Naive thymus-derived CD8-positive, alpha-beta T cell (primary cell): Measurements from ENCODE around the gene DNAH1. TPM values are rescaled to one million over a fixed set of nuclear protein-coding genes. Genes with fewer than 3 reads are reported as not detected.

Source experiments
- ATAC-seq, 2 donors: fragments of 150-1000 bp; cut with Tn5 transposase in 1 of 2; sonication (Bioruptor Pico), chemical (Tn5 transposase) in 1 of 2; 1 replicate in 1 of 2; 2 replicates in 1 of 2; pipeline ENCODE4 v1.10.0; 2021; ENCODE audit warnings: mild to moderate bottlenecking in 2 of 2, moderate library complexity in 2 of 2
- POLR2A ChIA-PET: fragments of 350-600 bp; sonication (Branson Sonifier 250); formaldehyde crosslinking; loops from one replicate; lab custom pipeline; 2021; ENCODE audit warnings: antibody characterized with exemption; lab: Charles Lee
- DNase-seq, 10 donors: peaks; one replicate each; pipeline versions ENCODE4 v3.0.0 to v3.0.0-alpha.2; 2020 to 2022
- H3K27ac Mint-ChIP-seq, 10 donors: one replicate each; pipeline ENCODE4 v1.8.0; 2020 to 2022; ENCODE audit warnings: mild to moderate bottlenecking in 10 of 10, mixed read lengths in 10 of 10, moderate library complexity in 4 of 10, inconsistent platforms in 1 of 10
- H3K27me3 Mint-ChIP-seq, 5 donors: one replicate each; pipeline ENCODE4 v1.8.0; 2021 to 2022; ENCODE audit warnings: mixed read lengths in 5 of 5
- H3K36me3 Mint-ChIP-seq, 3 donors: one replicate each; pipeline ENCODE4 v1.8.0; 2020 to 2022; ENCODE audit warnings: mixed read lengths in 3 of 3, mild to moderate bottlenecking in 2 of 3, inconsistent platforms in 1 of 3
- H3K4me1 Mint-ChIP-seq, 4 donors: one replicate each; pipeline ENCODE4 v1.8.0; 2021 to 2022; ENCODE audit warnings: mixed read lengths in 4 of 4
- H3K4me3 Mint-ChIP-seq, 10 donors: one replicate each; pipeline ENCODE4 v1.8.0; 2020 to 2022; ENCODE audit warnings: mild to moderate bottlenecking in 10 of 10, mixed read lengths in 10 of 10, moderate library complexity in 6 of 10, inconsistent platforms in 1 of 10
- H3K9me3 Mint-ChIP-seq, 9 donors: one replicate each; pipeline ENCODE4 v1.8.0; 2020 to 2022; ENCODE audit warnings: mixed read lengths in 9 of 9, mild to moderate bottlenecking in 3 of 9, inconsistent platforms in 1 of 9, moderate library complexity in 1 of 9
- polyA plus RNA-seq, 3 donors: library from polyadenylated mRNA; unstranded; fragments of 300-500 nt; fragmentation: Illumina TruSeq; gene quantifications; one replicate each; pipeline ENCODE4 v1.2.3, GENCODE V29; 2021
- total RNA-seq, 8 experiments: library from RNA in 2 of 8; stranded (reverse) in 2 of 8; gene quantifications; one replicate each; pipeline ENCODE4 v1.2.3 and lab custom pipeline; 2021 to 2026

DNAH1 gene
- total and polyA plus RNA-seq, 5 experiments from 2014 or later = 0.21 to 41.4 (median 1.3) TPM

DNA sequence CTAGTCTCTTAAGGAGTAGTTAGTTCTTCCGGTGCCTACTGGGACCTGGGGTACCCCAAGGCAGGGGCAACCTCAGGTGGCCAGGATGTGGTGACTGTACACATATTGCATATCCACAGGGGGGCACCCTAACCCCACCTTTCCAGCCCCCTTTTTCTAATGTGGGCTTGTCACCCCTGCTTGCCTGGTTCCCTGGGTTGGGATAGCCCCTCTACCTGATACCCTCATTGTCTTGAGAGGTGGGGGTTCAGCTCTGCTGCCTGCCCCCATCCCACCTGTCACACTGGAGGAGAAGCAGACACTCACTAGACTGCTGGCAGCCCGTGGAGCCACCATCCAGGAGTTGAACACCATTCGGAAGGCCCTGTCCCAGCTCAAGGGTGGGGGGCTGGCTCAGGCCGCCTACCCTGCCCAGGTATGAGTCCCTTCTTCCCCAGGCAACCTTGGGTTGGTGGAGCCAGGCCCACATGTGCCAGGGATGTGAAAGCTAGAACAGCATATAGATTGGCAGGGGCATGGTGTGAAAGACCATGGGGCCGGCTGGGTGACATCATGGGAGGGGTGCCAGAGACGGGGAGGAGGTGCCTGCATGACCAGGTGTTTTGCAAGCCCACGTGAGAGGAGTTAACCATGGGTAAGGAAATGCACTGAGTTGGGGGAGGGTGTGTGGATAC lies 24.5 kb upstream of the DNAH1 start:
- peak overlapping the region in 7 of 10 donors; percentile 21 to 76 (median 39) for H3K4me3 Mint-ChIP-seq
- H3K9me3 Mint-ChIP-seq = no peaks in the 10 kb centered on the region
- POLR2A ChIA-PET = interaction anchor here (1.3 to 21.1 kb wide), 4 partner anchors 13 to 48 kb away, joined by 3 to 1841 read pairs (median 67); partner anchors contain the start of genes PPM1M, TLR9, TWF2 and WDR82
- H3K36me3 Mint-ChIP-seq = peaks cover 2 to 38% (median 5%) of the 10 kb centered on the region in 3 donors
- H3K27me3 Mint-ChIP-seq = no peaks in the 10 kb centered on the region
- DNase-seq (peak in 9 of 10 donors; percentile 33 to 79 (median 50)), ATAC-seq (peak; percentile 24 to 37)
- peaks cover 25 to 51% (median 38%) of the 10 kb centered on the region in 4 donors for H3K4me1 Mint-ChIP-seq
- peak overlapping the region in 8 of 10 donors; percentile 15 to 87 (median 68) for H3K27ac Mint-ChIP-seq

DNA sequence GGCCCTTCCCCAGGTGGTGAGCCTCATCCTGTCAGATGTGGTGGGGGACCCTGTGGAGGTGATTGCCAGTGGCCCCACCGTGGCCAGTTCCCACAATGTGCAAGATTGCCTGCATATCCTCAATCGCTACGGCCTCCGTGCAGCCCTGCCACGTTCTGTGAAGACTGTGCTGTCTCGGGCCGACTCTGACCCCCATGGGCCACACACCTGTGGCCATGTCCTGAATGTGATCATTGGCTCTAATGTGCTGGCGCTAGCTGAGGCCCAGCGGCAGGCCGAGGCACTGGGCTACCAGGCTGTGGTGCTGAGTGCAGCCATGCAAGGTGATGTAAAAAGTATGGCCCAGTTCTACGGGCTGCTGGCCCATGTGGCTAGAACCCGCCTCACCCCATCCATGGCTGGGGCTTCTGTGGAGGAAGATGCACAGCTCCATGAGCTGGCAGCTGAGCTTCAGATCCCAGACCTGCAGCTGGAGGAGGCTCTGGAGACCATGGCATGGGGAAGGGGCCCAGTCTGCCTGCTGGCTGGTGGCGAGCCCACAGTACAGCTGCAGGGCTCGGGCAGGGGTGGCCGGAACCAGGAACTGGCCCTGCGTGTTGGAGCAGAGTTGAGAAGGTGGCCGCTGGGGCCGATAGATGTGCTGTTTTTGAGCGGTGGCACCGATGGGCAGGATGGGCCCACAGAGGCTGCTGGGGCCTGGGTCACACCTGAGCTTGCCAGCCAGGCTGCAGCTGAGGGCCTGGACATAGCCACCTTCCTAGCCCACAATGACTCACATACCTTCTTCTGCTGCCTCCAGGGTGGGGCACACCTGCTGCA lies 23.7 kb upstream of the DNAH1 start:
- no peaks in the 10 kb centered on the region for H3K27me3 Mint-ChIP-seq
- POLR2A ChIA-PET = interaction anchor here (1.2 to 21.1 kb wide), 4 partner anchors 14 to 49 kb away, joined by 3 to 1841 read pairs (median 67); partner anchors contain the start of genes PPM1M, TLR9, TWF2 and WDR82
- peaks cover 21 to 46% (median 34%) of the 10 kb centered on the region in 4 donors for H3K4me1 Mint-ChIP-seq
- DNase-seq = no peak
- H3K27ac Mint-ChIP-seq = no peak overlapping the region
- H3K9me3 Mint-ChIP-seq = no peaks in the 10 kb centered on the region
- H3K4me3 Mint-ChIP-seq = peak overlapping the region in 1 of 10 donors; percentile 6
- H3K36me3 Mint-ChIP-seq = peaks cover 2 to 39% (median 5%) of the 10 kb centered on the region in 3 donors
- ATAC-seq = no peak

DNA sequence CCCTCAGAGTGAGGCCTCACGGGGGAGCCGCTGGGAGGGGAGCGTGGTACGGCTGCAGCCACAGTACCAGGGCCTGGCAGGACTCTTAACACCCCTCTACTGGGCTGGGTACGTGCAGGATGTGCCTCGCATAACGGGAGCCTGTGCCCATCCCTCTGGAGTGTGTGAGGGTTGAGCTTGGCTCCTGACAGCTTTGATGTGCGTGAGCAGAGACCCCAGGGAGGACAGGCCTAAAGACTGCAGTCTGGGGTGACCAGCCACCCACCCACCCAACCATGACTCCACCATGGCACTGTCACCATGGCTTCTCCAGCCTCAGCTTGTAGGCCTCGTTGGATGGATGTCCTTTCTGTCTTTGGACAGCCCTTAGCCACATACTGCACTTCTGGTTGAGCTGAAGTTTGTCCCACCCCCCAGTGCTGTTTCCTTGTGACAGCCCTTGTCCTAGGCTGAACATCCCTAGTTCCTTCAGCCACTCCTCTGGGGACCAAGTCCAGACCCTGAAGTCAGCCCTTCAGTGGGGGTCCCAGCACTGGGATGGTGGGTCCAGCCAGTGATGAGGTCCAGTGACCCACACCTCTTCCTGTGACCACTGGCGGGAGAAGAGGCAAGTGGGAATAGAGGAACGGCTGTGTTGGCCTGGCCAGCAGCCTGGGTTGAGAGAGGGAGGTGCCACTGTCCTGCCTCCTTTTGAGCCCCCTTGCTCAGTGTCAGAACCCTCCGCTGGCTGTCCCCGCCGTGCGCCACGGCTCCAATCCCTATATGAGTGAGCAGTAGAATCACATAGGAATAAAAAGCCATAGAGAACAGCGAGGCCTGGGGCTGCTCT lies 22.4 kb upstream of the DNAH1 start:
- H3K36me3 Mint-ChIP-seq = peaks cover 2 to 39% (median 5%) of the 10 kb centered on the region in 3 donors
- H3K9me3 Mint-ChIP-seq = no peaks in the 10 kb centered on the region

DNA sequence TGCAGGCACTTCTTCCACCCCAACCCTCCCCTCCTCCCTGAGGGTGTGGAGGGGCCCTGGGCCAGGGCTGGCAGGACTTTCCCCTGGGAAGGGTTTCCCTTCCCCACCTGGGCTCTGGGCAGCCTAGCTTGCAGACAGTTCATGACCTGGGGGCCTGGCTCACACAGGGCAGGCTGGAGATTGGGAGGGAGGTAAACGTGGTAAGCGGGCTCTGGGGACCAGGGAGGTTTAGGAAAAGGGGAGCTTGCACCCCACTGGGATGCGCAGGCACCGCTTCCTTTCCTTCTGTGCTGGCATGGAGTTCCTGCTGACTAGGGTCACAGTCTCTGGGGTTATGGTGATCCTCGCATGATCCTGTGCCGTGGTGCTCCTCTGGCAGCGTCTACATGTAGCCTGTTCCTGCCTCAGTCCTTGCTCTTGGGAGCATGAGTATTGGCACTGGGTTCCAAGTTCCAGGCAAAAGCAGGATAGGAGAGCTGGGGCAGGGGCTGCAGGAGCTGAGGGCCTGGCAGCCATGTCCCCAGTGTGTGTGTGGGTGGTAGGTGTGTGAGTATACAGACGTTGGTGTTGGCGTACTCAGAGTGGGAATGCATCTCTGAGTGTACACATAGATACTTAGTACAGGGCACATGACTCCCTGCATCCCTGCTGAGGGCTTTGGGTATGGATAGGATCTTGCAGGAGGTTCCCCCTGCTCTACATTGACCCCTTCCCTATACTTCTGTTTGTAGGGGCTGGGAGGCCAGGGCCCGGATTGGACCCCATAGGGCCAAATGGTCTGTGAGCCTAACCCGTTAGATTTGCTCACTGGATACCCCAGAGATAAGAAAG lies 21.6 kb upstream of the DNAH1 start:
- H3K36me3 Mint-ChIP-seq = peaks cover 2 to 39% (median 5%) of the 10 kb centered on the region in 3 donors
- peak overlapping the region in 4 of 10 donors; percentile 28 to 52 (median 44) for H3K27ac Mint-ChIP-seq
- ATAC-seq (no peak), DNase-seq (no peak)
- H3K4me1 Mint-ChIP-seq = peaks cover 17 to 42% (median 29%) of the 10 kb centered on the region in 4 donors
- H3K4me3 Mint-ChIP-seq = no peak overlapping the region
- POLR2A ChIA-PET = interaction anchor here (0.7 to 21.1 kb wide), 3 partner anchors 16 to 51 kb away, joined by 3 to 1841 read pairs (median 3); partner anchors contain the start of genes PPM1M, TLR9, TWF2 and WDR82
- H3K27me3 Mint-ChIP-seq = no peaks in the 10 kb centered on the region
- no peaks in the 10 kb centered on the region for H3K9me3 Mint-ChIP-seq

More for the DNA sequence above, 22.4 kb upstream of the DNAH1 start:
- Mint-ChIP-seq H3K4me3 (no peak overlapping the region), H3K27me3 (no peaks in the 10 kb centered on the region), H3K4me1 (peaks cover 16 to 45% (median 29%) of the 10 kb centered on the region in 4 donors), H3K27ac (peak overlapping the region in 1 of 10 donors; percentile 43)
- no peak for ATAC-seq
- no peak for DNase-seq
- POLR2A ChIA-PET = interaction anchor here (0.9 to 21.1 kb wide), 4 partner anchors 16 to 50 kb away, joined by 3 to 1841 read pairs (median 66); partner anchors contain the start of genes PPM1M, TLR9, TWF2 and WDR82

GRCh38 chr3:52295671-52296208 lies 20.4 kb upstream of the DNAH1 start:
- Mint-ChIP-seq H3K4me1 (peaks cover 16 to 38% (median 28%) of the 10 kb centered on the region in 4 donors), H3K27ac (peak overlapping the region in 1 of 10 donors; percentile 34), H3K9me3 (no peaks in the 10 kb centered on the region), H3K27me3 (no peaks in the 10 kb centered on the region), H3K36me3 (peaks cover 2 to 39% (median 5%) of the 10 kb centered on the region in 3 donors), H3K4me3 (no peak overlapping the region)
- POLR2A ChIA-PET = interaction anchor here (0.7 to 1.2 kb wide), 4 partner anchors 17 to 58 kb away, joined by 3 to 4 read pairs (median 3); partner anchors contain the start of genes TWF2 and WDR82
- ATAC-seq = no peak
- no peak for DNase-seq

DNA sequence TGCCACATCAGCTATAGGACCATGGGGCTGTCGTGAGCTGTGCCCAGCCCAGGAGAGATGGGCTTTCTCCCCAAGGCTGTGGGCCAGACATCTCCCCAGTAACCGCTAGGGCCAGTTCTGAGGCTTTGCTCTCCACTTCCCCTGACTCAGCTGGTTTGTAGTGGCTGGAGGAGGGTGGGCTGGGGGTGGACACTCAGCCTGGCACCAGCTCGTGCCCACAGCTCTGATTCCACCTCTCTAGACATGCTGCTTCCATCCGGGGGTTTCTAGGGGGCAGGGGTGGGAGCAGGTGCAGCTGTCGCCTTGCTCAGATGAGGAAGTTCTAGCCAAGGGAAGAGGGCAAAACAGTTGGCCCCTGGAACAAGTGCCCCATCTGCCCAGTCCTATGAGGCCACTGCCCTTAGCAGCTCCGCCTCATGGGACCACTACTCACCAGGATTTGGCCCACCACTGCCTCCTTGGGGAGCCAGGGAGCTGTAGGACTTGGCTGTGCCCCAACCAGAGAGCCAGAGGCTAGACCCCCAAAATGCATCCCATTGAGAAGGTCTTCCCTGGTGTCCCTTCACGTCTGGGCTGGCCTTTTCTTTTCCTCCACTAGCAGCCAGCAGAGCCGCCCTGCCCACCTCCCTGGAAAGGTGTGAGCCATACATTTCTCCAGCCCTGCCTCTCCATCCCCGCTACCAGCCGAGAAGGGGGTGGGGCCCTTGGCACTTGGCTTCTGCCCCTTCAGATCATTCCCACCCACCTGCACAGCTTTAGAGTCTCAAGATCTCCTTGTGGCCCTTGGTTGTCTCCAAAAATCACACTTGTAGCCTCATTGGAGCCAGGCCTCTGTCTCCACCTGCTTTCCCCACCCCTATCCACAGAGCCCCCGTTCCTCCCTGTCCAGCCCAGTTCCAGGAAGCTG lies 18.6 kb upstream of the DNAH1 start:
- H3K4me1 Mint-ChIP-seq = peaks cover 10 to 30% (median 17%) of the 10 kb centered on the region in 4 donors

GRCh38 chr3:52298149-52299098 lies 17.7 kb upstream of the DNAH1 start:
- H3K27ac Mint-ChIP-seq = peak overlapping the region in 2 of 10 donors; percentile 52 to 83
- H3K4me1 Mint-ChIP-seq = peaks cover 8 to 30% (median 21%) of the 10 kb centered on the region in 4 donors
- no peak overlapping the region for H3K4me3 Mint-ChIP-seq

More for the DNA sequence above, 18.6 kb upstream of the DNAH1 start:
- Mint-ChIP-seq H3K27me3 (no peaks in the 10 kb centered on the region), H3K9me3 (no peaks in the 10 kb centered on the region), H3K36me3 (peaks cover 0 to 24% (median 0%) of the 10 kb centered on the region in 3 donors), H3K4me3 (no peak overlapping the region), H3K27ac (peak overlapping the region in 3 of 10 donors; percentile 52 to 83 (median 69))
- ATAC-seq (no peak), DNase-seq (no peak)
- POLR2A ChIA-PET = interaction anchor here (0.5 to 2.9 kb wide), 4 partner anchors 10 to 59 kb away, joined by 3 to 12 read pairs (median 4); partner anchors contain the start of gene GLYCTK

DNA sequence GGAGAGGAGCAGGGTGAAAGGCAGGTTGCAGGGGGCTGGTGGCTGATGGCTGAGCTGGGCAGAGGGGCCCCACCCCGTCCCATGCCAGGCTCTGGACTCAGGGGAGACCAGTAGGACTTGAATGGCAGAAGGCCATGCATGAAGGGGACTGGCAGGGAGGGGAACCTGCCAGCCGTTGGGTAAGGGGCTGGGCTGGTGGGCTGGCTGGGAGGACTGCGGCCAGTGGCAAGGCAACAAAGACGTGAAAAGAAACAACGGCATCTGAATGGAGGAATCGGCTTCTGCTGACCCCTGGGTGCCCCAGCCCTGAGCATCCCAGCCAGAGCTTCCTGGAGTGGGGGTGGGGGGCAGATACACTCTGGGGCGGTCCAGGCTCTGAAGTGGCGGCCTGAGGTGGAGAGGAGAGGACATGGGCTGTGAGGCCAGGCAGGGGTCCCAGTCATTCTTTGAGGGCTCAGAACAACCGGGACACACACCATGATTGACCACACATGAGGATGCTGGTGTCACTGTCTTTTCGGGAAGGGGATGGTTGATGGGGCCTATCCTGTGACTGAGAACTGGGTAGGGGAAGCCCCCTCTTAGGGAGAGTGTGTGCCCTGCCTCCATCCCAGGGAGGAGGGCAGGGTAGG lies 16.8 kb upstream of the DNAH1 start:
- no peaks in the 10 kb centered on the region for H3K27me3 Mint-ChIP-seq
- peaks cover 0 to 16% (median 0%) of the 10 kb centered on the region in 3 donors for H3K36me3 Mint-ChIP-seq
- H3K9me3 Mint-ChIP-seq = no peaks in the 10 kb centered on the region
- ATAC-seq = no peak
- no peak for DNase-seq
- POLR2A ChIA-PET = interaction anchor here (1.2 to 2.9 kb wide), 2 partner anchors 11 to 40 kb away, joined by 3 to 12 read pairs; partner anchors contain the start of gene GLYCTK
- peaks cover 8 to 30% (median 21%) of the 10 kb centered on the region in 4 donors for H3K4me1 Mint-ChIP-seq
- H3K4me3 Mint-ChIP-seq = peak overlapping the region in 1 of 10 donors; percentile 29
- peak overlapping the region in 3 of 10 donors; percentile 35 to 83 (median 83) for H3K27ac Mint-ChIP-seq

More at GRCh38 chr3:52298149-52299098, 17.7 kb upstream of the DNAH1 start:
- no peaks in the 10 kb centered on the region for H3K9me3 Mint-ChIP-seq
- H3K36me3 Mint-ChIP-seq = peaks cover 0 to 20% (median 0%) of the 10 kb centered on the region in 3 donors
- DNase-seq (no peak), ATAC-seq (no peak)
- H3K27me3 Mint-ChIP-seq = no peaks in the 10 kb centered on the region
- POLR2A ChIA-PET = interaction anchor here (0.6 to 2.9 kb wide), 5 partner anchors 8 to 60 kb away, joined by 3 to 12 read pairs (median 4); partner anchors contain the start of gene GLYCTK
